GM21737 (cell line): ENCODE measurements around the gene FERMT3.

ENCODE experiments used
- ATAC-seq: cut with Tn5 transposase; IDR thresholded peaks from one replicate; pipeline ENCODE4 v1.9.1; 2021; ENCODE audit warnings: mild to moderate bottlenecking, moderate library complexity; ENCODE audit not compliant: unreplicated experiment

Gene FERMT3

GRCh38 chr11:64185693-64186491, 20.6 kb upstream of the FERMT3 start, which contains the start of gene STIP1:
TSS of gene STIP1 (plus strand) at chr11:64186171. CDS start at chr11:64186262, 91 bp downstream.
- peak; percentile 86 for ATAC-seq

DNA sequence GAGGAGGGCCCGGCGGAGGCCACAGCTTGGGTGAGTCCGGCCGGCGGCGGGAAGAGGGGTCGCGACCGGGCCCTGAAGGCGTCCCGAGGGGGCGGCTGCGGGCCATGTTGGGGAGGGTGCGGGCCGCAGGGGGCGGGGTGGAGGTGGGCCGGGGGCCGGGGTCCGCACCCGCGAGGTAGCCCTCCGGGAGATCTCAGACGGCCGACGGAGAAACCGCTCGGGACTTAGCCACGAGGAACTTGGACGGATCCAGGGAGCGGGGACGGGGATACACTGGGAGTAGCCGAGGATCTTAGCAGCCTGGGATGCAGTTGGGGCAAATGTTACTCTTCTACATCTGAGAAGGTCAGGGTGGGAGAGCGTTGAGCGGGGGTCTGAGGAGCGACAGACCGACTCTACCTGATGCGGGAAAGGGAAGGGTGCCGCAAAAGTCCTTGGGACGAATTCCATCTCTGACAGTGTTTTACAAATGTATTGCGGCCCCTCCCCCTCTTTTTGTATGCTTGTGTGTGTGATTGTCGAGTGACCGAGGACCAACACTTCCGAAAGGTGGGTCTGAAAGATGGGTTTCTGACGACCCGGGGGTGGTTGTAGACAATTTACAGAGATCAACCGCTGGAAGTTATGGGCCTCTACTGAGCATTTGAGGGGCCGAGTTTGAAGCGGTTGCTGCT, 19.9 kb upstream of the FERMT3 start:
- peak; percentile 1 for ATAC-seq

DNA sequence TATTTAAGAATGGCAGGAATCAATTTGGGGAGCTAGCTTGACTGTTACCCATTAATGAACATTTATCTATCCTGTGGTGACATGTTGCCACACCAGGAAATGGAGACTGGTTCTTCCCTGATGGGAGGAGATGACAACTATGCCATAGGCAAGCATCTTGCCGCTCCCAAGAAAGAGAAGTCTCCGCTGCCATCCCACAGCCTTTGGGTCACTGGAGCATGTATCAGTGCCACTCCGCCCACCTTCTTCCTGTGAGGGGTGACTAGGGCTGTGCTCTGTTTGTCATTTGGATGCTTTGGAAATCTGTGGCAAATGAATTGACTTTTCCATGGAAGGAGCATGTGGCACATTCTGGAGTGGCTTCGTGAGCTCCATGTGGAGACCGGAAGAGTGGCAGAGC, 14.1 kb upstream of the FERMT3 start:
- no peak for ATAC-seq

DNA sequence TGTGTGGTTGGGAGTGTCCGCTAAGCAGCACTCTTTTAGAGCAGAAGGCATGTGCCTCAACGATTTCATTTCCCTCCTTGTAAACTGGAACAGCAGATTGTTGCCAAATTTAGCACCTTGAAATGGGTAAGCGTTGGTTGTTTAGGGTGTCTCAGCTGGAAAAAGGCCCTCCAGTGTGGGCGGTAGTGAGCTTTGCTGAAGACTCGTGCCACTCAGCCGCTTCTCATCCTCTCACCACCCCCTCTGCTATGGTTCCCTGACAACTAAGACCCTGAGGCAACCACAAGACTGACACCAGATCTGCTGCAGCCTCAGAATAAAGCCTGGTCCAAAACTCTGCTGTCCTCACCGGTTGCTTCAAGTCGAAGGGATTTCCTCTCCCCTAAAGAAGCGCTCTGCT, 9.9 kb upstream of the FERMT3 start:
- ATAC-seq: no peak

GRCh38 chr11:64198511-64198910, 8.0 kb upstream of the FERMT3 start:
- no peak for ATAC-seq

DNA sequence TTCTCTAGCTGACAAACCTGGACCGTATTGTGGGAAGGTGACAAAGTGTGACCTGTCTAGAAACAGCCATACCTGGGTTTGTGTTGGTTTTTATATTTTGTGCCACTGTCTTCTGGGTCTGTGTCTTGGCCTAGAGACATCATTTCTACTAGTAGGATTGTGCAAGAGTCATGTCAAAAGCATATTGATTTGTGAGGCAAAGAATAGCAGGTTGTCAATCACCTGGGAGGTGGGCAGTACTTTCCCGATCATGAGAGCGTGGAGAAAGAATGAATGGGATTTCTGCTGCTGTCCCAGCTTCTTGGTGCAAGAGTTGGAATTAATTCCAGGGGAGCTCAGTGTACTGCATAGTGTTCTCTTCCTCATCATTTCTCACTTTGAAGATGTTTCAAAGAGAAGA, 5.0 kb upstream of the FERMT3 start:
- no peak for ATAC-seq

- ATAC-seq: no peak
Observed at GRCh38 chr11:64202992-64203391, 3.5 kb upstream of the FERMT3 start.

- no peak for ATAC-seq
Observed at GRCh38 chr11:64203421-64204079, 3.0 kb upstream of the FERMT3 start.

GRCh38 chr11:64204080-64204440, 2.5 kb upstream of the FERMT3 start:
- no peak for ATAC-seq

- ATAC-seq: no peak
Observed at GRCh38 chr11:64204464-64204989, 2.0 kb upstream of the FERMT3 start.

DNA sequence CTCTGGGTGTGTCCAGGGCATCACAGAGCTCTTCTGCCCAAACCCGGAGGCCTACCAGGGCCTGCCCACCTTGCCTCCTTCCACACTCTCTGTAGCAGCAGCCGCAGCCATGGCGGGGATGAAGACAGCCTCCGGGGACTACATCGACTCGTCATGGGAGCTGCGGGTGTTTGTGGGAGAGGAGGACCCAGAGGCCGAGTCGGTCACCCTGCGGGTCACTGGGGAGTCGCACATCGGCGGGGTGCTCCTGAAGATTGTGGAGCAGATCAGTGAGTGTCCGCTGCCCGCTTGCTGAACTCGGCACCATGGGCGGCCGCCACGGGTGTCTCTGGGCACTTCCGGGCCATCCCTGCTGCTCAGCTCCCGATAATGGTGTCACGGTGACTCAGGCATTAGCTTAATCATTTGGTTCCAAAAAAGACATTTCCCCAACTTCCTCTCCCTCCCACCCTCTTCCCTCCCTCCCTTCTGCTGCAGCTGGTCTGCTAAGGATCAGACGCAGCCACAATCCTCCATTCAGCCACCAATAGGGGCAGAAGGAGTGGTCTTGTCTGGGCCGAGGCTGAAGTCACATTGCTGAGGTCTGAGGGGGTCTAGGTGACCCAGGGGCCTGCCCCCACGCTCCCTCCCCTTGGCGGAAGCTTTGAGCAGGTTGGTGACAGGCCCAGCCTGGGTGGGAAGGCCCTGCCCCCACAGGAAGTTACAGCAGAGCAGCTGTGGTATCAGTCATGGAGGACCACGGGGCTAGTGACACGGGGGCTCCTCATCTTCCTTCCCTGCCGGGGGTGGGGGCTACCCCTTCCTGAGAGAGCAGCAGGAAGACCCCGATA, 950 bp downstream of the FERMT3 start:
- peak; percentile 53 for ATAC-seq

- no peak for ATAC-seq
Observed at GRCh38 chr11:64208086-64208795, 1.7 kb downstream of the FERMT3 start.

DNA sequence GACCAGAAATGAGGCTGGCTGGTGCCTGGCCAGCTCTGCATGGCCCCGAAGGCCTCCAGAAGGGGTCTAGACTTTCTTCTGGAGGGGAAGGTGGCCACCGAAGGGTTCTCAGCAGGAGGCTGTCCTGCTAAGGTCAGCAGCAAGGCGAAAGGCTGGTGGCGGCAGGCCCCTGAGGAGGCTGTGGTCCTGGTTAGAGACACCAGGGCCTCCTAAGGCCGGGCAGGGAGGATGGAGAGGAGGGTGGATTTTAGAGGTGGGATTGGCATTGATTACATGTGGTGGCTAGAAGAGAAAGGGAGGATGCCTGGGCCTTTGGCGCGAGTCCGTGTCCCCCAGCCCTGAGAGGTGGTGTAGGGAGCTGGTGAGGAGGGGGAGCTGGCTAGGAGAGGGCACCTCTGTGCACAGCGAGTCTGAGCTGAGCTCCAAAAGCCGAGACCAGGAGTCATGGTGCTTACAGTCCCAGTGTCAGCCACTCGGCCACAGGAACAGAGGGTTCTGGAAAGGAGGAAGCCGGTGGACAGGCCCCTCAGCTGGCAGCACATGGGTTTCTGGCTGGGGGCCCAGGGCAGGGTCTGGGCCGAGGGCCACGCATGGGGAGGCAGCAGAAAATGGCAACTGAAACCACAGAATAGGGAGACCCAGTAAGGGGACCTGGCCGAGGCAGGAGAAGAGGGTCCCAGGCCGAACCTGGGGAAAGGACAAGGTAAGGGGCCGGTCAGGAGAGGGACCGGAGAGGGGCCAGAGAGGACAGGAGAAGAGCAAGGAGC, 2.5 kb downstream of the FERMT3 start:
- no peak for ATAC-seq

DNA sequence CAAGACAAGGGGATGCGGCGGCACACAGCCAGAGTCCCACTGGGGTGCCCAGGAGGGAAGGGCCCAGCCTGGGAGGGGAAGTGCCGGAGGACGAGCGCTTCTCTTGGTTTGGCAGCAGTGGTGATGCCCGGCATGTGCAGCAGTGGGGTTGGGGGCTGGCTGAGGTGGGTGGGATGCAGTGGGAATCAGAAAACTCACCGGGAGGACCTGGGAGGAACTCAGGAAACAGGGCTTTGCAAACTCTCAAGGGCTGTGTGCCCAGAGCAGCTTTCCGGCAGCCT, 3.0 kb downstream of the FERMT3 start:
- ATAC-seq: no peak

GRCh38 chr11:64210301-64211020, 3.9 kb downstream of the FERMT3 start:
- ATAC-seq: no peak

- no peak for ATAC-seq
Observed at GRCh38 chr11:64211181-64211872, 4.8 kb downstream of the FERMT3 start.

- ATAC-seq: no peak
Observed at GRCh38 chr11:64216879-64217278, 10.4 kb downstream of the FERMT3 start.

GRCh38 chr11:64218628-64219353, 12.3 kb downstream of the FERMT3 start:
- no peak for ATAC-seq
